GM19395 (cell line): ENCODE results near the gene CYB561D1.

Experiments
- ATAC-seq: cut with Tn5 transposase; IDR thresholded peaks from one replicate; pipeline ENCODE4 v1.9.1; 2021; ENCODE audit warnings: mild to moderate bottlenecking, moderate library complexity; ENCODE audit not compliant: unreplicated experiment

CYB561D1 gene

DNA sequence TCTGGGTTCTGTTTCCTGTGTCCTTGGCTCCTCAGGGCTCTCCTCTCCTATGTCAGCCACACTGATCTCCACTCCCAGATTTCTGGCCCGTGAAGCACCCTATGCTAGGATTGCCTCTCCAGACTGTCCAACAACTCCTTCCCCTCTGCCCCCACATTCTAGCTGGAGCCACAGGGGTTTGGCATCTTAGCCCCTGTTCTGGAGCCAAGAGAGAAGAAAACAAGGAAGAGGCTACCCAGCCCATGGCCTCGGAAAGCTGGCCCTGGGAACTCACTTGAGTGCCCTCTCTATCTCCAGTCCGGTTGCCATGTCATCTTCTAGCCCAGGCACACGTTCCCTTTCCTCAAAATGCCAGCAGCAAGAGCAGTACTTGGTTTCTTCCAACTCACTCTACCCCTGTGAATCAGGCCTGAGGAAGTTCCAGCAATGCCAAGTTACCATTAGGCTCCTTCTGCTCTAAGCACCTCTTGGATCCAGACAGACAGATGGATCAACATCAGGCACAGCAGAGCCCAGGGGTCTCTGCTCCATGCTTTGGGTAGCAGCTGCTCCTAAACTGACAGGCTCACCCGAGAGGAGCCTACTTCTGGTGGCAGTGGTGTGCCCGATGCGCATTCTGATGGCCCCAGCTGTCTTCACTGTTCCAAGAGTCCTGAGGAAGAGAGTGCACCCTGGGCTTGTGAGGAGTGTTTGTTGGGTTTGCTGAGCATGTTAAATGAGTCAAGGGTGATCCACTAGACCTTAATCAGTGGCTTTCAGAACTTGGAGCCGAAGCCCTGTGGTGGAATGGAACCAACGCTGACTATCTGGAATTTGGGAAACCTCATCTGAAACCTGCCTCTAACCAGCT lies 34.2 kb downstream of the CYB561D1 start:
- ATAC-seq = no peak

DNA sequence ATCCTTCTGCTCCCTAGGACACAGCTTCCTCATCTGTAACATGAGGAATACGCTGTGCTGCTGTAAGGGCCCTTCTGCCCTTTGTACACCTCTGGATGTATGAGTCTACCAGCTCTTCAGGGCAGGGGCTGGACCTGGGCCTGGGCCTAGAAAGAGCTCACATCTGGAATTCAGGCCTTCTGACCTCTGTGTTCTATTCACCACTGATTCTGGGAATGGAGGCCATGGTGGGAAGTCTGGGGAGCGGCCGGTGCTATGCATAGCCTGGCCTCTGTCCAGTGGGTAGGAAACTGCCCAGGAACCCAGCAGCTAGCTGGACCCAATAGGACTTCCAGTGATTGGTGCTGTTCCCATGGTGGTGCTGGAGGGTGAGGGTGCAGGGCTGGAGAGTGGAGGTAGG lies 34.8 kb downstream of the CYB561D1 start:
- ATAC-seq = no peak

DNA sequence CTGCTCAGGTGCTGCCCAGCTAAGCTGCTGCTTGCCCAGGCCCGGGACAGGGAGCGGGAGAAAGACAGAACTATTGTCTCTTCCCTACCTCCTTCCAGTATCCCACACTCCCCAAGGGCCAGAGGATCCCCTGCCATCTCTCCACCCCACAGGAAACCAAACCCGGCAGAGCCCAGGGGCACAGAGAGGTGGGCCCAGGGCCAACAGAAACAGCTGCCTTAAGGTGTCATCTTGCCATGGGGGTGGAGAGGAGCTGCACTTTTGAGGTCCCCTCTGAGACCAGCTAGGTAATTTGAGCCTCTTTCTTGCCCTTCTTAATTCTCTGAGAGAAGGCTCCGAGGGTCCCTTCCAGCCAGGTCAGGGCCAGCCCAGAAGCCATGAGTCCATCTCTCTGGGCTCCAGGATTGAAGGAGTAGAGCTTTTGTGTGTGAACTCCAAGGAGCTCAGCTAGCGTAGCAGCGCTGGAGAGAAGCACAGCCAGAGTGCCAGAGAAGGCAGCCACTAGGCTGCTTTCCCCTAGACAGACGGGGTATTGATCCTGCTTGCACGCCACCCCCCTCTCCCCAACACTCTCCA lies 36.1 kb downstream of the CYB561D1 start:
- no peak for ATAC-seq

DNA sequence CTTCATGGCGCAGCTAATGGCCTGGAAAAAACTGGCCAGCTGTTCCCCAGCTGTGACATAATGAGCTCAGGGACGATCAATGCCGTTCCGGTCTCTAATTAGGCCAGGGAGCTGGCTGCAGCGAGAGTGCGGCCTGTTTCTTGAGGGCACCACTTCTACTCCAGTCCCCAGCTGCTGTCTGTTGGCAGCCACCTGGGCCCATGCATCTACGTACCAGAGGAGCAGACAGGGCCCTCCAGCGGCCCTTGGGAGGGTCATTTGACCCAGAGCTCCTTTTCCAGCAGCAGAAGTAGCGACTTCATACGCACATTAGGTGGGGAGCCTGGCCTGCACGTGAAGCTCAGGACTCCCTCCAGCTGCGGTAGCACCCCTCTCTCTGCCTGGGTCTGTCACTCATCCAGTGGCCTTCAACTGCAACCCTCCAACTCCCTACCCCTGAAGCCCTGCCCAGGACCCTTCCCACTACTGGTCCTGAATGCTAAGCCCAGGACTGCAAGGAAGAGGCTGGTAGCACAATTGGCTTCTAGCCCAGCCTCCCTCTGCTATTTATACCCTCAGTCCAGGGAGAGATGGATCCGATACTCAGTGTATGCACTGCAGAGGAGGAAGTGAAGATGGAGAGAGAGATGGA lies 36.7 kb downstream of the CYB561D1 start:
- no peak for ATAC-seq

DNA sequence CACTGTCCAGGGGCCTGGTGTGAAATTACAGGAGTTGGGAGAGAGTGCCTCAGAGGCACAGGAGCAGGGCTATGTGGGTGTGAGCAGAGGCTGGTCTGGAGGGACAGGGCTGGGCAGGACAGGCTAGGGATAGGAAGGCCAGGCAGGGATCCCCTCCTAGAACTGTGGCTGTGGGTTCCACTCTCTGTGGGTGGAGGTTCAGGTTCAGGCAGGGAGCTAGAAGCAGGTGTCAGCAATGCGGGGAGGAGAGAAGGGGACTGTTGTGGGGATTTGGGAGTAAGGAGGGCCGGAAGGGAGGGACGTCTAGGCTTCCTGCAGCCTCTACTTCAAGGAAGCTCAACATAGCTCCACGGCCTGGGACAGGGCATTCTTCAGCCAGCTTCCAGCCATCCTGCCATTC lies 37.5 kb downstream of the CYB561D1 start:
- no peak for ATAC-seq

GRCh38 chr1:109531826-109532364 lies 38.0 kb downstream of the CYB561D1 start:
- no peak for ATAC-seq

DNA sequence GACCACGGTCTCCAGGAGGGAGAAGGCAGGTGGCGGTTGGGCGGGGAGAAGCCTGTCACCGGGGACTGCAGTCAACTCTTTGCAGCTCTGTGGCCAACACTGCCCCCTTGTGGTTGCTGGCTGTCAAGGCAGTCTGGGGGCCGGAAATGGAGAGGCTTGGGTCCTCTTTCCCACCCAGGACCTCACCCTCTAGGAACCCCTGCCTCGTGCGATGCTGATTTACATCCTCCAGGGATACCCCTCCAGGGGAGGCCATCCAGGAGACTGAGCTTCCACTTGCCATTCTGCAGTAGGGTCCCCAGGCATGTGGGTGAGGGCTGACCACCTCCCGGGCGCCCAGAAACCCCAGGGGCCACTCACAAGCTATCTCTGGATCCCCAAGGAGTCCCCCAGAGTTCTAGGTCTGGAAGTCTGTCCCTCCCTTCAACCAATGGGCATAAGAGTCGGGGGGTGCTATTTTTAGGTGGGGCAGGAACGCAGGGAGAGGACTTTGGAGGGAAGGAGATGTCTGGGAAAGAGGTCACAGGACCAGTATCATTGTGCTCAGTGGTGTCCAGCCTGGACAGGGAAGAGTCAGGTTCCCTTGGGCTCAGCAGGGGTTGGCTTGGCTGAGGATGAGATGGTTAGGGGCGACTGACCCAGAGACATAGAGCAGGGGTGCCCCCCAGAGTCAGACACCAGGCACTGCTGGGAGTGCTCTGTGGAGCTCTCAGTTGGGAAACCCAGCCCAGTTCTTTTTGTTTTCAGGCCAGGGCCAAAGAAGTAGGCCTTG lies 38.7 kb downstream of the CYB561D1 start:
- peak; percentile 76 for ATAC-seq

- no peak for ATAC-seq
Observed at GRCh38 chr1:109534307-109534858, 40.5 kb downstream of the CYB561D1 start.

DNA sequence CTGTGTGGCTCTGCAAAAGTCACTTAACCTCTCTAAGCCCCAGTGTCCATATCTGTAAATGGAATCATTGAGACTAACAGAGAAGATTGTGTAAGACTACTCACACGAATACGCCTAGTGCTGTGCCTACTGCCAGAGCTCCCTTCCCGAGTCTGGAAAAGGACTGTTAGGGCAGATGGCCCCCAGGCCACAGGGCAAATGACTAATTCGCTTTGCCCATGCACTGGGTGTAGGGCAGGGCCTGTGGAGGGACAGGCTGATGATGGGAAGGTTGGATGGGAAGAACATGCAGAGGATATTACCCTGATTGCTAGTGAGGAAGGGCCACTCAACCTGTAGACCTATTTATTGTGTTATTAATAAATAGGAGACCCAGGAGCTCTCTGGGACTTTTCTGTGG lies 41.6 kb downstream of the CYB561D1 start:
- no peak for ATAC-seq

DNA sequence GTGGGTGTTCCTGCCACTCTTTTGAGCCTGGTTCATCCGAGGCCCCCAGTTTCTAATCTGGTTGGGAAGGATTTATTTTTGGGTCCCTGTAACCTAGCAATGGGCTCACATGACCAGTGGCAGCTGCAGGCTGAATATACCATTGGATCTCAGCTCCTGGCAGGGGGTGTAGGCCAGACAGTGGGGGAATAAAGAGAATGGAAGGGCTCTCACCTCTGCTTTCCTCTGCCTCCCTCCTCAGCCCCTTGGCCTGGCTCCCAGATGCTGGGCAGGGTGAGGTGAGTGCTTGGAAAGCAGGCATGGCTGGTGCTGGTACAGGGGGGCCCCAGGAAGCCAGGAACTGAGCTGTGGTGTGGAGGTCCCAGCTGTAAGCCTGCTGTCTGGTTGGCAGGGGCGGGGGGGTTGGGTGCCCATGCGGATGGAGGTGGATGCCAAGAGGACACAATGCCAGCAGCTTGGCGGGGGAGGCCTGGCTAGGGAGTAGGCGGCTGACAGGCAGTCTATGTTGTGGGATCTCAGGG lies 42.1 kb downstream of the CYB561D1 start:
- ATAC-seq = no peak

- no peak for ATAC-seq
Observed at GRCh38 chr1:109537450-109538178, 43.7 kb downstream of the CYB561D1 start.

DNA sequence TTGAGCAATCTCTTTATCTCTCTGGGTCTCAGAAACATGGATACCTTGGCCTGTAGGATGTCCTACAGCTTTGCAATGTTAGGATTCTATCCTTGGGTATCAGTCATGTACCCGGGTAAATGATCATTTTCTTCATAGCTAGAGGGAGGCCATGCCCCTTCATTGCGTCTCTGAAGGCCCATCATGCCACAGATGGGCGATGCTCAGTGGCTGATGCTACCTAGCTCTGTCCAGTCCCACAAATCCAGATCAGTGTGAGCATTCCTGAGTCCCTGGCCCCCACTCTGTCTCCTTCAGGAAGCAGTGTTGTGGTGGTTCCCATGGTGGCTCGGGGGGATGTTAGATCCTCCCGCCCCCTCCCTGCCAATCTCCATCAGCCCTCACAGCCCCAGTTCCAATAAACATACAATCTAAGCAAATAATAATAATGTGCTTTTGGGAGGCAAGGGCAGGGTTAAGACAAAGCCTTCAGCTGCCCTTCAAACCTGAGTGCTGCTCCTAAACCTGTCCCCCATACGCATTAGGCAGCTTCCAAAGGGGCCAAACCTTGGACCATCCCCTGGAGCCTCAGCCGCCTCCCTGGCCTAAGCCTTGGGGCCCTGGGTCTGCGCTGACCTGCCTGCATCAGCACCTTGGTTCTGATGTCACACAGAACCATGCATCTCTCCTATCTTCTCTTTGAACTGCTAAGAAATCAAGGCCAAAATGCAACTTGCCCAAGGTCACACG lies 45.1 kb downstream of the CYB561D1 start:
- no peak for ATAC-seq

DNA sequence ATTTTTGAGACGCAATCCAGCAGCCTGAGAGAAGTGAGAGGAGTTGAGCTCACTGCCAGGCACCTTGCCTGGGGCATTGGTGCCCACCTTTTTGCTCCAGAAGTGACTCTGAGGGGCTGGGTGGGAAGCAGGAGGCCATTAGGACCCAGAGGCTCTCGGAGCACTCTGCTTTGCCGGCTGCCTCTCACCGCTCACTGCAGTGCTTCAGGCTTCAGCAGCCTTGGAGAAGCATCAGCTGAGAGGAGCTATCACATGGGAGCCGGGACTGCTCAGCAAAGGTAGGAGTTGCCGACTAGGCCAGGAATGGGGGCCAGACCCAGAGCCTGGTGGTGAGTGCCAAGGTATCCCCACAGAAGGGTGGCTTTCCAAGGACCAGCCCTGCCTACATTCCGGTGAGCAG lies 45.8 kb downstream of the CYB561D1 start, which contains the start of gene GPR61:
TSS of gene GPR61 (plus strand) at position 197 of the 400 bp plus-strand sequence. CDS start 3,151 bp downstream, outside the sequence.
- ATAC-seq = no peak

GRCh38 chr1:109541102-109541501 lies 47.2 kb downstream of the CYB561D1 start:
- ATAC-seq = no peak

DNA sequence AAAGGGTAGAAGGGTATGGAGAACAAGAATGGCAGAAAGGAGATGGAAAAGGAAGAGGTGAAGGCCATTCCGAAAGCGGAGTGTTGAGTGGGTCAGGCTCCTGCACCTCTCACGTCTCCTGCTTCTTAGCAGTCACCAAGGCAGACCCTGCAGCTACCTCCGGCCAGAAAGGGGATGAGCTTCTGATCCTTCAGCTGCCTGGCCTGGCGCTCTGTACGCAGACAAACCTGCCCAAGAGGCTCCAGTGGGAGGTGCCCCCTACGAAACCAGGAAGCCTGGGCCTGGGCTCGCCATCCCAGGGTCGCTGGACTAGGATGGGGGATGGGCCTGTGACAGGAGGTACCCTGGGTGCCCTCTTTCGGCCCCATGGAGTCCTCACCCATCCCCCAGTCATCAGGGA lies 48.8 kb downstream of the CYB561D1 start:
- no peak for ATAC-seq

GRCh38 chr1:109543283-109543987 lies 49.5 kb downstream of the CYB561D1 start:
- ATAC-seq = no peak

DNA sequence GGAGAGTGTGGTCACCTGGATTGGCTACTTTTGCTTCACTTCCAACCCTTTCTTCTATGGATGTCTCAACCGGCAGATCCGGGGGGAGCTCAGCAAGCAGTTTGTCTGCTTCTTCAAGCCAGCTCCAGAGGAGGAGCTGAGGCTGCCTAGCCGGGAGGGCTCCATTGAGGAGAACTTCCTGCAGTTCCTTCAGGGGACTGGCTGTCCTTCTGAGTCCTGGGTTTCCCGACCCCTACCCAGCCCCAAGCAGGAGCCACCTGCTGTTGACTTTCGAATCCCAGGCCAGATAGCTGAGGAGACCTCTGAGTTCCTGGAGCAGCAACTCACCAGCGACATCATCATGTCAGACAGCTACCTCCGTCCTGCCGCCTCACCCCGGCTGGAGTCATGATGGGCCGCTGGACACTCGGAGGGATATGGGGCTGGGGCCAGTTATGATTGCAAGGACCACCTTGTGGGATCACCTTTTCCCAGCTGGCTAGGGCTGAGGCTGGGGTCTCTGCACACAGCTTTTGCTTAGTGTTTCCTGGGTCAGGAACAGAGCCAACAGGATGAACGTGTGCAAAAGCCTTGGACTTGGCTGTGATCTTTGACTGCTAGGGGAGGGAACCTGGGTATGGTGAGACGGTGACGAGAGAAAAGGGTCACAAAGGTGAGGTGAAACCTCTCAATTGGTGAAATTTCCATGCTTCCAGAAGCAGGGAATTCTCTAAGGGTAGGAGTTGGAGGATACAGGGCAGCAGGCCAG lies 50.3 kb downstream of the CYB561D1 start:
- no peak for ATAC-seq
